H9 (cell line): ENCODE data around the gene CACNA2D3. TPM values are rescaled to one million over a fixed set of nuclear protein-coding genes. Genes with fewer than 3 reads are reported as not detected.

Experiments used
- DNase-seq: peaks from one replicate; pipeline ENCODE4 v3.0.0-alpha.2; 2017
- H2AFZ ChIP-seq: one replicate; pipeline ENCODE4 v1.6.1; 2013; ENCODE audit warnings: mild to moderate bottlenecking, low read length, control low read depth, moderate library complexity
- H2AK5ac ChIP-seq: 2 replicates; pipeline ENCODE4 v1.6.1; 2013; ENCODE audit warnings: low read length, control low read depth, mixed read lengths; ENCODE audit not compliant: insufficient read length
- H2BK120ac ChIP-seq: one replicate; pipeline ENCODE4 v1.6.1; 2013; ENCODE audit warnings: low read depth, mild to moderate bottlenecking, low read length, control low read depth, inconsistent platforms; ENCODE audit not compliant: poor library complexity, severe bottlenecking
- H2BK12ac ChIP-seq: 2 replicates; pipeline ENCODE4 v1.6.1; 2013; ENCODE audit warnings: low read length, control low read depth, mixed read lengths, low read depth; ENCODE audit not compliant: insufficient read length
- H2BK15ac ChIP-seq: 2 replicates; pipeline ENCODE4 v1.6.1; 2013; ENCODE audit warnings: low read depth, low read length, control low read depth
- H2BK20ac ChIP-seq: one replicate; pipeline ENCODE4 v1.6.1; 2013; ENCODE audit warnings: low read depth, mild to moderate bottlenecking, low read length, control low read depth, inconsistent platforms; ENCODE audit not compliant: poor library complexity, severe bottlenecking
- H2BK5ac ChIP-seq: 2 replicates; pipeline ENCODE4 v1.6.1; 2013; ENCODE audit warnings: low read length, control low read depth, mixed read lengths; ENCODE audit not compliant: insufficient read length
- H3K14ac ChIP-seq: 2 replicates; pipeline ENCODE4 v1.6.1; 2013; ENCODE audit warnings: low read length, control low read depth; ENCODE audit not compliant: insufficient read depth
- H3K18ac ChIP-seq: 2 replicates; pipeline ENCODE4 v1.6.1; 2013; ENCODE audit warnings: low read depth, mild to moderate bottlenecking, mixed read lengths, low read length, control low read depth; ENCODE audit not compliant: insufficient read length
- H3K23ac ChIP-seq: 2 replicates; pipeline ENCODE4 v1.6.1; 2013; ENCODE audit warnings: low read length, control low read depth, mixed read lengths, low read depth; ENCODE audit not compliant: insufficient read length
- H3K23me2 ChIP-seq: 2 replicates; pipeline ENCODE4 v1.6.1; 2013; ENCODE audit warnings: low read depth, mild to moderate bottlenecking, mixed read lengths, low read length, control low read depth; ENCODE audit not compliant: insufficient read length, poor library complexity, severe bottlenecking
- H3K27ac ChIP-seq: 2 replicates; pipeline ENCODE4 v1.5.1; 2013; ENCODE audit warnings: low read length, control low read depth, mixed read lengths, low read depth; ENCODE audit not compliant: insufficient read length
- H3K27me3 ChIP-seq: 2 replicates; pipeline ENCODE4 v1.6.1; 2013; ENCODE audit warnings: low read length, control low read depth, inconsistent platforms; ENCODE audit not compliant: insufficient read depth
- H3K4ac ChIP-seq: 2 replicates; pipeline ENCODE4 v1.6.1; 2013; ENCODE audit warnings: low read depth, mild to moderate bottlenecking, control low read depth, inconsistent platforms, low read length, moderate library complexity
- H3K4me1 ChIP-seq: 2 replicates; pipeline ENCODE4 v1.6.1; 2013; ENCODE audit warnings: low read length, control low read depth, inconsistent platforms; ENCODE audit not compliant: insufficient read depth
- H3K4me2 ChIP-seq: 2 replicates; pipeline ENCODE4 v1.6.1; 2013; ENCODE audit warnings: low read length, control low read depth, mixed read lengths; ENCODE audit not compliant: insufficient read length, insufficient read depth
- H3K56ac ChIP-seq: 2 replicates; pipeline ENCODE4 v1.6.1; 2013; ENCODE audit warnings: low read depth, mild to moderate bottlenecking, mixed read lengths, low read length, control low read depth; ENCODE audit not compliant: insufficient read length
- H3K79me1 ChIP-seq: 2 replicates; pipeline ENCODE4 v1.6.1; 2013; ENCODE audit warnings: low read depth, mild to moderate bottlenecking, moderate library complexity, low read length, control low read depth, inconsistent platforms; ENCODE audit not compliant: insufficient read depth, poor library complexity, severe bottlenecking
- H3K79me2 ChIP-seq: 2 replicates; pipeline ENCODE4 v1.6.1; 2013; ENCODE audit warnings: low read length, control low read depth, inconsistent platforms; ENCODE audit not compliant: insufficient read depth
- H3K9ac ChIP-seq: 2 replicates; pipeline ENCODE4 v1.6.1; 2013; ENCODE audit warnings: low read length, control low read depth, mixed read lengths; ENCODE audit not compliant: insufficient read length; ENCODE audit errors: extremely low read depth
- H3K9me3 ChIP-seq: one replicate; pipeline ENCODE4 v1.6.1; 2013; ENCODE audit warnings: low read depth, low read length, inconsistent platforms; ENCODE audit not compliant: control insufficient read depth
- H3T11ph ChIP-seq: one replicate; pipeline ENCODE4 v1.6.1; 2013; ENCODE audit warnings: mild to moderate bottlenecking, low read length, control low read depth, inconsistent platforms
- H4K20me1 ChIP-seq: one replicate; pipeline ENCODE4 v1.6.1; 2013; ENCODE audit not compliant: control insufficient read depth, insufficient read length, insufficient read depth
- H4K5ac ChIP-seq: 2 replicates; pipeline ENCODE4 v1.6.1; 2013; ENCODE audit warnings: low read depth, mild to moderate bottlenecking, mixed read lengths, low read length, control low read depth; ENCODE audit not compliant: insufficient read length
- H4K8ac ChIP-seq: replicated peaks from 2 replicates; pipeline ENCODE4 v1.6.1; 2013; ENCODE audit warnings: low read length, control low read depth, mixed read lengths, low read depth; ENCODE audit not compliant: insufficient read length
- H4K91ac ChIP-seq: 2 replicates; pipeline ENCODE4 v1.6.1; 2013; ENCODE audit warnings: low read depth, mild to moderate bottlenecking, moderate library complexity, mixed read lengths, low read length, control low read depth; ENCODE audit not compliant: insufficient read length
- H3K27ac Mint-ChIP-seq, 3 experiments: 2 replicates in 2 of 3; 3 replicates in 1 of 3; pipeline ENCODE4 v1.8.0; 2020 to 2021; ENCODE audit warnings: mixed read lengths in 3 of 3, mild to moderate bottlenecking in 1 of 3, moderate library complexity in 1 of 3
- H3K27me3 Mint-ChIP-seq: 2 replicates; pipeline ENCODE4 v1.8.0; 2021; ENCODE audit warnings: low read depth, mild to moderate bottlenecking, moderate library complexity, mixed read lengths
- H3K36me3 Mint-ChIP-seq, 3 experiments: 2 replicates in 2 of 3; 3 replicates in 1 of 3; pipeline ENCODE4 v1.8.0; 2020 to 2021; ENCODE audit warnings: low read depth in 3 of 3, mixed read lengths in 3 of 3; ENCODE audit not compliant: insufficient read depth in 1 of 3
- H3K4me1 Mint-ChIP-seq, 2 experiments: 2 replicates each; pipeline ENCODE4 v1.8.0; 2020; ENCODE audit warnings: mixed read lengths in 2 of 2
- H3K4me3 Mint-ChIP-seq, 2 experiments: 2 replicates in 1 of 2; 3 replicates in 1 of 2; pipeline ENCODE4 v1.8.0; 2020 to 2021; ENCODE audit warnings: mild to moderate bottlenecking in 2 of 2, mixed read lengths in 2 of 2, moderate library complexity in 1 of 2
- H3K9me3 Mint-ChIP-seq, 2 experiments: 2 replicates in 1 of 2; 3 replicates in 1 of 2; pipeline ENCODE4 v1.8.0; 2020; ENCODE audit warnings: mild to moderate bottlenecking in 2 of 2, mixed read lengths in 2 of 2, moderate library complexity in 1 of 2
- CTCF ChIP-seq: fragments of 200-600 bp; sonication (generic); conservative IDR thresholded peaks from 3 replicates; pipeline ENCODE4 v1.8.0; 2021; ENCODE audit warnings: antibody characterized with exemption, mild to moderate bottlenecking
- WGBS: extraction: QIAGEN DNeasy Blood & Tissue Kit; methylation state at CpG from one replicate; pipeline ENCODE4 v1.1.7; 2013; ENCODE audit warnings: missing lambda C conversion rate, low lambda C conversion rate, mixed read lengths; ENCODE audit not compliant: insufficient read length; ENCODE audit errors: extremely low coverage; 5-methylcytosine and 5-hydroxymethylcytosine counted together
- total RNA-seq: library from RNA; stranded (reverse); gene quantifications from 2 replicates; pipeline ENCODE4 v1.2.1, GENCODE V29; 2021

Gene CACNA2D3
- total RNA-seq, 1 experiment from 2014 or later, result 3.2 TPM

- no peak overlapping the region for H2AFZ ChIP-seq
- no peak overlapping the region for H2BK15ac ChIP-seq
- no peaks in the 10 kb centered on the region for H4K20me1 ChIP-seq
- no peak overlapping the region for H3K18ac ChIP-seq
- H3K23ac ChIP-seq, result no peak overlapping the region
- H4K5ac ChIP-seq, result no peak overlapping the region
- no peaks in the 10 kb centered on the region for H3K79me2 ChIP-seq
- no peak overlapping the region for H2BK20ac ChIP-seq
- H3K9ac ChIP-seq, result no peak overlapping the region
- H4K8ac ChIP-seq, result no peak overlapping the region
- H3K4me1 Mint-ChIP-seq, result peaks cover 7% of the 10 kb centered on the region in 2 experiments; a peak in 2 of 4 replicates
- H4K91ac ChIP-seq, result no peak overlapping the region
- H3K23me2 ChIP-seq, result no peaks in the 10 kb centered on the region
- H3K27me3 Mint-ChIP-seq, result peaks cover 7% of the 10 kb centered on the region
- H3K4me2 ChIP-seq, result no peak overlapping the region
- H2AK5ac ChIP-seq, result no peak overlapping the region
- no peaks in the 10 kb centered on the region for H3K4me1 ChIP-seq
- no peak for DNase-seq
- no peak overlapping the region for H2BK120ac ChIP-seq
- no peak overlapping the region for H2BK5ac ChIP-seq
- no peak overlapping the region for H3K27ac Mint-ChIP-seq
- no peak overlapping the region for H3K56ac ChIP-seq
- no CpG with 5 or more reads among the region's 1 CpG for WGBS
- H3K14ac ChIP-seq, result no peak overlapping the region
- H3K9me3 Mint-ChIP-seq, result no peaks in the 10 kb centered on the region
- H3K4ac ChIP-seq, result no peak overlapping the region
- no peaks in the 10 kb centered on the region for H3K36me3 Mint-ChIP-seq
- TF ChIP-seq CTCF, result no peak
- no peak overlapping the region for H3K4me3 Mint-ChIP-seq
- no peaks in the 10 kb centered on the region for H3K79me1 ChIP-seq
- no peaks in the 10 kb centered on the region for H3K9me3 ChIP-seq
- no peaks in the 10 kb centered on the region for H3K27me3 ChIP-seq
- no peak overlapping the region for H3T11ph ChIP-seq
- H2BK12ac ChIP-seq, result no peak overlapping the region
- H3K27ac ChIP-seq, result no peak overlapping the region
Measured at GRCh38 chr3:54445630-54446029, 323.3 kb downstream of the CACNA2D3 start.
